ENCODE measurements around the gene FYB1.
"Not testable (repeated sequence)": the region's sequence is repeated elsewhere in the genome, so short reads cannot be mapped to it uniquely, and the experiment has no call there.

FYB1 gene

GRCh38 chr5:39219437-39219836 is at the start of gene FYB1:
Gene FYB1 (minus strand): TSS chr5:39219563. CDS start chr5:39202960, 16,603 bp downstream.
- peak; percentile 45 for DNase-seq (ENCODE audit: low spot score)

- DNase-seq (ENCODE audit: low spot score), result no peak
These were observed 47.8 kb upstream of the FYB1 start for GRCh38 chr5:39267186-39267585.

GRCh38 chr5:39266442-39266841 is 47.1 kb upstream of the FYB1 start:
- DNase-seq (ENCODE audit: low spot score), result peak; percentile 61

- DNase-seq (ENCODE audit: low spot score), result no peak
These were observed 45.2 kb upstream of the FYB1 start for GRCh38 chr5:39264528-39264927.

- no peak for DNase-seq (ENCODE audit: low spot score)
These were observed 43.6 kb upstream of the FYB1 start for GRCh38 chr5:39262981-39263380.

GRCh38 chr5:39260095-39260494 is 40.7 kb upstream of the FYB1 start:
- DNase-seq (ENCODE audit: low spot score), result no peak

GRCh38 chr5:39257554-39257953 is 38.2 kb upstream of the FYB1 start:
- DNase-seq (ENCODE audit: low spot score), result no peak

GRCh38 chr5:39256477-39257235 is 37.3 kb upstream of the FYB1 start:
- peak; percentile 75 for DNase-seq (ENCODE audit: low spot score)

GRCh38 chr5:39255406-39255805 is 36.0 kb upstream of the FYB1 start:
- no peak for DNase-seq (ENCODE audit: low spot score)

GRCh38 chr5:39254671-39255070 is 35.3 kb upstream of the FYB1 start:
- DNase-seq (ENCODE audit: low spot score), result no peak

- DNase-seq (ENCODE audit: low spot score), result peak; percentile 52
These were observed 33.8 kb upstream of the FYB1 start for GRCh38 chr5:39253196-39253595.

GRCh38 chr5:39249564-39250274 is 30.4 kb upstream of the FYB1 start:
- no peak for DNase-seq (ENCODE audit: low spot score)

- no peak for DNase-seq (ENCODE audit: low spot score)
These were observed 29.7 kb upstream of the FYB1 start for GRCh38 chr5:39249069-39249468.

GRCh38 chr5:39240750-39241149 is 21.4 kb upstream of the FYB1 start:
- DNase-seq (ENCODE audit: low spot score), result no peak

GRCh38 chr5:39238366-39239105 is 19.2 kb upstream of the FYB1 start:
- no peak for DNase-seq (ENCODE audit: low spot score)

GRCh38 chr5:39236718-39237117 is 17.4 kb upstream of the FYB1 start:
- no peak for DNase-seq (ENCODE audit: low spot score)

GRCh38 chr5:39235648-39236047 is 16.3 kb upstream of the FYB1 start:
- DNase-seq (ENCODE audit: low spot score), result no peak

GRCh38 chr5:39234494-39234893 is 15.1 kb upstream of the FYB1 start:
- not testable (repeated sequence) for DNase-seq (ENCODE audit: low spot score)

- DNase-seq (ENCODE audit: low spot score), result no peak
These were observed 14.4 kb upstream of the FYB1 start for GRCh38 chr5:39233783-39234182.

- no peak for DNase-seq (ENCODE audit: low spot score)
These were observed 12.6 kb upstream of the FYB1 start for GRCh38 chr5:39231705-39232525.

- no peak for DNase-seq (ENCODE audit: low spot score)
These were observed 9.2 kb upstream of the FYB1 start for GRCh38 chr5:39228596-39228995.

GRCh38 chr5:39226558-39226957 is 7.2 kb upstream of the FYB1 start:
- no peak for DNase-seq (ENCODE audit: low spot score)
